ENCODE measurements around the gene PDGFRB.

Gene PDGFRB

GRCh38 chr5:150189326-150189725 is 33.7 kb upstream of the PDGFRB start:
- Histone ChIP-seq H4K20me1 (ENCODE audit: insufficient read depth, low read length) (no peaks in the 10 kb centered on the region), H3K9me3 (ENCODE audit: insufficient read depth, low read length) (no peaks in the 10 kb centered on the region), H3K4me3 (ENCODE audit: low read length) (no peak overlapping the region), H3K4me1 (ENCODE audit: low read length) (no peaks in the 10 kb centered on the region), H3K27me3 (ENCODE audit: low read depth, low read length) (peaks cover 3% of the 10 kb centered on the region; the same call in 1 of the 2 replicates), H3K9ac (ENCODE audit: low read length) (no peak overlapping the region), H3K27ac (ENCODE audit: low read length) (no peak overlapping the region), H3K4me2 (ENCODE audit: low read length) (no peak overlapping the region), H2AFZ (ENCODE audit: low read depth, low read length) (no peak overlapping the region), H3K79me2 (ENCODE audit: low read length) (no peaks in the 10 kb centered on the region), H3K36me3 (replicated peaks; ENCODE audit: low read depth, low read length) (no peaks in the 10 kb centered on the region)
- TF ChIP-seq EZH2phosphoT487 (IDR thresholded peaks at IDR 0.05; ENCODE audit: low read depth) = no peak
- TF ChIP-seq CTCF (IDR thresholded peaks at IDR 0.05; ENCODE audit: low read depth, low read length) = no peak

GRCh38 chr5:150188146-150188842 is 32.6 kb upstream of the PDGFRB start:
- Histone ChIP-seq H3K36me3 (replicated peaks; ENCODE audit: low read depth, low read length) (no peaks in the 10 kb centered on the region), H3K4me3 (ENCODE audit: low read length) (no peak overlapping the region), H3K9ac (ENCODE audit: low read length) (no peak overlapping the region), H2AFZ (ENCODE audit: low read depth, low read length) (no peak overlapping the region), H3K4me2 (ENCODE audit: low read length) (no peak overlapping the region), H3K27me3 (ENCODE audit: low read depth, low read length) (peaks cover 3% of the 10 kb centered on the region; the same call in 1 of the 2 replicates), H3K4me1 (ENCODE audit: low read length) (no peaks in the 10 kb centered on the region), H3K27ac (ENCODE audit: low read length) (no peak overlapping the region), H3K9me3 (ENCODE audit: insufficient read depth, low read length) (no peaks in the 10 kb centered on the region), H4K20me1 (ENCODE audit: insufficient read depth, low read length) (no peaks in the 10 kb centered on the region), H3K79me2 (ENCODE audit: low read length) (no peaks in the 10 kb centered on the region)
- no peak for TF ChIP-seq EZH2phosphoT487 (IDR thresholded peaks at IDR 0.05; ENCODE audit: low read depth)
- TF ChIP-seq CTCF (IDR thresholded peaks at IDR 0.05; ENCODE audit: low read depth, low read length) = no peak

GRCh38 chr5:150186897-150187296 is 31.3 kb upstream of the PDGFRB start:
- Histone ChIP-seq H3K9ac (ENCODE audit: low read length) (no peak overlapping the region), H3K4me2 (ENCODE audit: low read length) (no peak overlapping the region), H4K20me1 (ENCODE audit: insufficient read depth, low read length) (no peaks in the 10 kb centered on the region), H3K27me3 (ENCODE audit: low read depth, low read length) (peaks cover 3% of the 10 kb centered on the region; the same call in 1 of the 2 replicates), H3K79me2 (ENCODE audit: low read length) (no peaks in the 10 kb centered on the region), H3K4me3 (ENCODE audit: low read length) (no peak overlapping the region), H3K36me3 (replicated peaks; ENCODE audit: low read depth, low read length) (no peaks in the 10 kb centered on the region), H2AFZ (ENCODE audit: low read depth, low read length) (no peak overlapping the region), H3K9me3 (ENCODE audit: insufficient read depth, low read length) (no peaks in the 10 kb centered on the region), H3K27ac (ENCODE audit: low read length) (no peak overlapping the region), H3K4me1 (ENCODE audit: low read length) (no peaks in the 10 kb centered on the region)
- TF ChIP-seq EZH2phosphoT487 (IDR thresholded peaks at IDR 0.05; ENCODE audit: low read depth) = no peak
- TF ChIP-seq CTCF (IDR thresholded peaks at IDR 0.05; ENCODE audit: low read depth, low read length) = no peak

- Histone ChIP-seq H3K4me2 (ENCODE audit: low read length) (no peak overlapping the region), H4K20me1 (ENCODE audit: insufficient read depth, low read length) (no peaks in the 10 kb centered on the region), H3K27me3 (ENCODE audit: low read depth, low read length) (peaks cover 3% of the 10 kb centered on the region; the same call in 1 of the 2 replicates), H3K9ac (ENCODE audit: low read length) (no peak overlapping the region), H3K4me1 (ENCODE audit: low read length) (no peaks in the 10 kb centered on the region), H3K4me3 (ENCODE audit: low read length) (no peak overlapping the region), H3K36me3 (replicated peaks; ENCODE audit: low read depth, low read length) (no peaks in the 10 kb centered on the region), H2AFZ (ENCODE audit: low read depth, low read length) (no peak overlapping the region), H3K27ac (ENCODE audit: low read length) (no peak overlapping the region), H3K9me3 (ENCODE audit: insufficient read depth, low read length) (no peaks in the 10 kb centered on the region), H3K79me2 (ENCODE audit: low read length) (no peaks in the 10 kb centered on the region)
- TF ChIP-seq EZH2phosphoT487 (IDR thresholded peaks at IDR 0.05; ENCODE audit: low read depth) (no peak), CTCF (IDR thresholded peaks at IDR 0.05; ENCODE audit: low read depth, low read length) (no peak)
These were observed 30.5 kb upstream of the PDGFRB start for GRCh38 chr5:150186137-150186536.
